ENCODE data around the gene LAMTOR5.

The LAMTOR5 gene

DNA sequence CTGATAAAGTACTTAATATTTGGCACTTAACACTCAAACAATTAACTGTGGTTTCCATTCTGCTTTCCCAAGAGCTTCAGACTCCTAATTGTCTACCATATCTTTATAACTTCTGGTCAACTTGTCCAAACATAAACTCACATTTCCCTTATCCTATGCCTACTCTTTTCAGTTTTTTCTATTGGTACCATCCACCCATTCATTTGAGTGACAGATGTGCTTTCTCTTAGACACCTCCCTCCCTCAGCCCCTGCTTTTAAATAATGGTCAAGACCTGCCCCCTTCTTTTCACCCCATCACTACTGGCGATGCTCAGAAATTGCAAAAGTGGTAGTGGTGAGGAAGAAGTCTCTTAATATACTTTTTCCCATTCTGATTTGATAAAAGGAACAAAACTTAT lies 22.1 kb downstream of the LAMTOR5 start:
- TF ChIP-seq, protein P1, sequence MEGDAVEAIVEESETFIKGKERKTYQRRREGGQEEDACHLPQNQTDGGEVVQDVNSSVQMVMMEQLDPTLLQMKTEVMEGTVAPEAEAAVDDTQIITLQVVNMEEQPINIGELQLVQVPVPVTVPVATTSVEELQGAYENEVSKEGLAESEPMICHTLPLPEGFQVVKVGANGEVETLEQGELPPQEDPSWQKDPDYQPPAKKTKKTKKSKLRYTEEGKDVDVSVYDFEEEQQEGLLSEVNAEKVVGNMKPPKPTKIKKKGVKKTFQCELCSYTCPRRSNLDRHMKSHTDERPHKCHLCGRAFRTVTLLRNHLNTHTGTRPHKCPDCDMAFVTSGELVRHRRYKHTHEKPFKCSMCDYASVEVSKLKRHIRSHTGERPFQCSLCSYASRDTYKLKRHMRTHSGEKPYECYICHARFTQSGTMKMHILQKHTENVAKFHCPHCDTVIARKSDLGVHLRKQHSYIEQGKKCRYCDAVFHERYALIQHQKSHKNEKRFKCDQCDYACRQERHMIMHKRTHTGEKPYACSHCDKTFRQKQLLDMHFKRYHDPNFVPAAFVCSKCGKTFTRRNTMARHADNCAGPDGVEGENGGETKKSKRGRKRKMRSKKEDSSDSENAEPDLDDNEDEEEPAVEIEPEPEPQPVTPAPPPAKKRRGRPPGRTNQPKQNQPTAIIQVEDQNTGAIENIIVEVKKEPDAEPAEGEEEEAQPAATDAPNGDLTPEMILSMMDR (IDR thresholded peaks at IDR 0.05; ENCODE audit: low read depth, low read length), result no peak
- Histone ChIP-seq H3K9me3 (no peaks in the 10 kb centered on the region), H3K4me1 (0 out of 2 replicates have a peak, but pooled peaks cover 2% of the 10 kb centered on the region), H3K4me3 (ENCODE audit: low read depth, low read length) (no peak overlapping the region), H3K27me3 (no peaks in the 10 kb centered on the region), H3K36me3 (peaks cover 5% of the 10 kb centered on the region)
- no peak for DNase-seq

DNA sequence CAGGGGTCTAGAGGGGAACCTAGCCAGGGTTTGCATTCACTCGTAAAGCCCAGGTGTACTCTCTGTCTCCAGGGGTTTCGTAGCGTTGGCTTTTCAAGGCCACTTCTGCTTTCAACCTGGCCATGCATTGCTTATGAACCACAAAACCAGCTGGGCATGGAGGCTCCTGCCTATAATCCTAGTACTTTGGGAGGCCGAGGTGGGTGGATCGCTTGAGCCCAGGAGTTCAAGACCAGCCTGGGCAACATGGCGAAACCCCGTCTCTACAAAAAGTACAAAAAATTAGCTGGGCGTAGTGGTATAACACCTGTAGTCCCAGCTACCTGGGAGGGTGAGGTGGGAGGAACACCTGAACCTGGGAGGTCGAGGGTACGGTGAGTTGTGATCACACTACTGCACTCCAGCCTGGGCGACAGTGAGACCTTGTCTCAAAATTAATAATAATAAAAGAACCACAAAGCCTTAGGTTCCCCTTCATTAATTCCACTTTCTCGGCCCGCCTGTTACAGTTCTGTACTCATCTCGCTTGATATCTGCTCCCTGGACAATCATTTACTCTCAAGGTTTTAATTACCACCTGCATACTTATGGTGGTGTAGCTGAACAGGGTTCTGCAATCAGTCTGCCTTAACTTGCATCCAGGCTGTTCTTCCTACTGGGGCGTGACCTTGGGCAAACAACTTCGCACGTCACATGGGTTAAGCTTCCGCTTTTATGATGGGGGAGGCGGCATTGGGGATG lies 22.7 kb downstream of the LAMTOR5 start:
- Histone ChIP-seq H3K9me3 (no peaks in the 10 kb centered on the region), H3K27me3 (no peaks in the 10 kb centered on the region), H3K36me3 (peaks cover 5% of the 10 kb centered on the region), H3K4me1 (0 out of 2 replicates have a peak, but pooled peaks cover 2% of the 10 kb centered on the region), H3K4me3 (ENCODE audit: low read depth, low read length) (no peak overlapping the region)
- TF ChIP-seq, protein P1 (IDR thresholded peaks at IDR 0.05; ENCODE audit: low read depth, low read length), result no peak
- DNase-seq, result no peak

DNA sequence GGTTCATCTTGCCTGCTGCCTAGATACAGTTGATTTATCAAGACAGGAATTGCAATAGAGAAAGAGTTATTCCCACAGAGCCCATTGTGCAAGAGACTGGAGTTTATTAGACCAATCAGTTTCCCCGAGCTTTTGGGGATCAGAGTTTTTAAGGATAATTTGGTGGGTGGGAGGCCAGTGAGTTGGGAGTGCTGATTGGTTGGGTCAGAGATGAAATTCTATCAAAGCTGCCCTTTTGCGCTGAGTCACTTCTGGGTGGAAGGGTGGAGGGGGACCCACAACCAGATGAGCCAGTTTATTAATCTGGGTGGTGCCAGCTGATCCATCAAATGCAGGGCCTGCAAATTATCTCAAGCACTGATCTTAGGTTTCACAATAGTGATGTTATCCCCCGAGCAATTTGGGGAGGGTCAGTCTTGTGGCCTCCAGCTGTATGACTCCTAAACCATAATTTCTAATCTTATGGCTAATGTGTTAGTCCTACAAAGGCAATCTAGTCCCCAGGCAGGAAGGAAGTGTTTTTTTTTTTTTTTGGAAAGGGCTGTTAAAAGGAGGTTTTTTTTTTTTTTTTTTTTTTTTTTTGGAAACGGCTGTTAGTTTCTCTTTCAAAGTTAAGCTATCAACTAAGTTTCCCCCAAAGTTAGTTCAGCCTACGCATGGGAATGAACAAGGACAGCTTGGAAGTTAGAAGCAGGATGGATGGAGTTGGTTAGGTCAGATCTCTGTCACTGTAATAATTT lies 24.1 kb downstream of the LAMTOR5 start:
- no peak for DNase-seq
- no peaks in the 10 kb centered on the region for H3K27me3 ChIP-seq
- H3K4me3 ChIP-seq (ENCODE audit: low read depth, low read length), result no peak overlapping the region
- H3K9me3 ChIP-seq, result no peaks in the 10 kb centered on the region
- H3K4me1 ChIP-seq, result 0 out of 2 replicates have a peak, but pooled peaks cover 2% of the 10 kb centered on the region
- peaks cover 5% of the 10 kb centered on the region for H3K36me3 ChIP-seq
- TF ChIP-seq, protein P1 (IDR thresholded peaks at IDR 0.05; ENCODE audit: low read depth, low read length), result no peak

DNA sequence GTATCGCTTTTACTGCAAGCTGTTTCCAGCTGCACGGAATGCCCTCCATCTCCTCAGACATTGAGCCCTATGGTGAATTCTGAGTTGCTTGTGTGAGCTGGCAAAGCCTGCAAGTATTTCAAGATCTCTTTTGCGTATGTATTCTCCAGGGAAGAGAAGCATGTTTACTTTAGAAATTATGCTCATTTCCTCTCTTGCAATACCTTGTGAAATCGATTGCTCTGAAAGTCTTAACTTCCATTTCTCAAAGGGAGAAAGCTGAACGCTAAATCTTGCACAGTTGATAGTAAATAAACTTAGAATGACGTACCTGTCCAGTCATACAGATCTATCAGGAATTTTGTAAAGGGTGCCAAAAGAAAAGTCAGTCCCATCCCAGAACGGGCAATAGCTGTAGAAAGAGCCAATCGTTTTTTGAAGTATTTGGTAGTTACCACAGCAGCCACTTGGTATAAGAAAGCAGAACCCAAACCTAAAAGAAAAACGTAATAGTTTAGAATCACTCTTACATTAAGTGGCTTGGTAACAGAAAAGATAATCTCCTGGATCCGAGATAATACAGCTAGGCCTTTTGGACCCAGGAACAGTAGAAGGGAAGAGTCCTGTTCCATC lies 26.7 kb downstream of the LAMTOR5 start:
- DNase-seq, result no peak
- Histone ChIP-seq H3K4me1 (0 out of 2 replicates have a peak, but pooled peaks cover 2% of the 10 kb centered on the region), H3K27me3 (no peaks in the 10 kb centered on the region)

DNA sequence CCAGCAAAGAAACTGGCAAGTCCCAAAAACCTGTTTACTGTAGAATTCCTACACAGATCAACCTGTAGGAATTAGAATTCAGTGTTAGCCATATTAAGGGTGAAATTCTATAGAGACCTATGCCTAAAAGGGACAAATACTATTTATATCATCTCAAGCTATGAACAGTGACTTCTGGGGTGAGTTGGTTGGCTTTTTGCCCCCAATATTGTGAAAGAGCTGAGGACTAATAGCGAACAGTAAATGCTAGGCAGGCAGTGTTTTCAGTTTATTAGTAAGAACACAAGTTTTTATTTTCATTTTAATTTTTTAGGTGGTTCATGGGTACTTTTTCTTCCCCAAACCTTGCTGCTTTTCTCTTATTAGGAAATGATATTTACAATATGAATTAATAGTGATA lies 32.0 kb downstream of the LAMTOR5 start:
- no peaks in the 10 kb centered on the region for H3K4me1 ChIP-seq
- TF ChIP-seq, protein P1 (IDR thresholded peaks at IDR 0.05; ENCODE audit: low read depth, low read length), result no peak
- DNase-seq, result no peak
- no peaks in the 10 kb centered on the region for H3K27me3 ChIP-seq
- no peak overlapping the region for H3K4me3 ChIP-seq (ENCODE audit: low read depth, low read length)
- H3K9me3 ChIP-seq, result no peaks in the 10 kb centered on the region
- H3K36me3 ChIP-seq, result peaks cover 46% of the 10 kb centered on the region

More for the DNA sequence above, 26.7 kb downstream of the LAMTOR5 start:
- Histone ChIP-seq H3K9me3 (no peaks in the 10 kb centered on the region), H3K4me3 (ENCODE audit: low read depth, low read length) (no peak overlapping the region), H3K36me3 (peaks cover 20% of the 10 kb centered on the region)
- TF ChIP-seq, protein P1 (IDR thresholded peaks at IDR 0.05; ENCODE audit: low read depth, low read length), result no peak

All from BE2C (cell line).